ENCODE results near the gene FAM47C. TPM values are rescaled to one million over a fixed set of nuclear protein-coding genes. Genes with fewer than 3 reads are reported as not detected.
"Not testable (repeated sequence)": the region's sequence is repeated elsewhere in the genome, so short reads cannot be mapped to it uniquely, and the experiment has no call there.

FAM47C gene
- total RNA-seq: not detected
- long read RNA-seq: 0 reads

- DNase-seq; H3K4me1 ChIP-seq; H3K9me3 ChIP-seq; H3K27me3 ChIP-seq; intact Hi-C loops (cut with DNase I); H3K27ac ChIP-seq; H3K36me3 ChIP-seq; H3K4me3 ChIP-seq; ATAC-seq: not testable (repeated sequence)
- WGBS (ENCODE audit: insufficient coverage, low coverage, low lambda C conversion rate, missing lambda C conversion rate): 55% methylated on average over 9 of the region's 24 CpGs
Measured at GRCh38 chrX:37008182-37008581, at the start of gene FAM47C. Gene FAM47C (plus strand): TSS chrX:37008366. CDS start chrX:37008411, 45 bp downstream.

- H3K27me3 ChIP-seq: no peaks in the 10 kb centered on the region
- TF ChIP-seq CTCF (IDR thresholded peaks at IDR 0.05) (peak in 3 of 4 donors; percentile 19 to 30 (median 25)), POLR2A (IDR thresholded peaks at IDR 0.05) (no peak)
- intact Hi-C loops (cut with DNase I): no loop called here
- H3K36me3 ChIP-seq: no peaks in the 10 kb centered on the region
- H3K27ac ChIP-seq: peak overlapping the region in 1 of 3 donors; percentile 36
- no peaks in the 10 kb centered on the region for H3K9me3 ChIP-seq
- peak; percentile 29 to 56 (median 52) for DNase-seq
- no peak overlapping the region for H3K4me3 ChIP-seq
- 28% methylated on average over 9 of the region's 10 CpGs for WGBS (ENCODE audit: insufficient coverage, low coverage, low lambda C conversion rate, missing lambda C conversion rate)
- peak in 2 of 4 donors; percentile 15 to 37 for ATAC-seq
- no peaks in the 10 kb centered on the region for H3K4me1 ChIP-seq
Measured at GRCh38 chrX:36961590-36961989, 46.6 kb upstream of the FAM47C start.

- 33% methylated on average over 13 of the region's 63 CpGs for WGBS (ENCODE audit: insufficient coverage, low coverage, low lambda C conversion rate, missing lambda C conversion rate)
- peak; percentile 62 to 83 (median 75) for DNase-seq
- peak; percentile 85 to 95 (median 90) for ATAC-seq
Measured at GRCh38 chrX:36963069-36963808, 44.9 kb upstream of the FAM47C start.

DNA sequence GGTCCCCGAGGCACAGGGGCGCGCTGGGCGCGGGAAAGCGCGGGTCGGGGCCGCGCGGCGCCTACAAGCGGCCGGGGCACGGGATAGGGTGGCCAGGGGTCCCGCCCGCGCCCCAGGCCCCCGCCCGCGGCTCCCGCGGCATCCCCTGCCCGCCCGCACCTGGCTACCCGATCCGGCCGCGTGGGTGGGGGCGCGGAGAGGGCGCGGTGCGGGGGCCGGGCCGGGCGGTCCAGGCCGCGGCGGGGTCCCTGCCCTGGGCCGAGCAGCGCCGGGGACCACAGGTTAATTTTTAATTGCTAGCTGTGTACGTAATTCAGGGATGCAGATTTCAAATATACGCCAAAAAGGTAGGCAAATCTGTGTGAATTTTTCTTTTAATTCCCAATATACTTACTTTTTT, 44.3 kb upstream of the FAM47C start:
- WGBS (ENCODE audit: insufficient coverage, low coverage, low lambda C conversion rate, missing lambda C conversion rate): 41% methylated on average over 2 of the region's 45 CpGs
- H3K4me3 ChIP-seq: peak overlapping the region in 2 of 3 donors; percentile 47 to 53
- peak; percentile 29 to 68 (median 48) for ATAC-seq

More at GRCh38 chrX:36963069-36963808, 44.9 kb upstream of the FAM47C start:
- peak; percentile 57 for TF ChIP-seq POLR2A (IDR thresholded peaks at IDR 0.05)
- TF ChIP-seq CTCF (IDR thresholded peaks at IDR 0.05): no peak
- peak overlapping the region in 2 of 3 donors; percentile 78 to 79 for H3K27ac ChIP-seq
- no peaks in the 10 kb centered on the region for H3K36me3 ChIP-seq
- intact Hi-C loops (cut with DNase I): no loop called here
- no peaks in the 10 kb centered on the region for H3K27me3 ChIP-seq
- H3K9me3 ChIP-seq: no peaks in the 10 kb centered on the region
- H3K4me3 ChIP-seq: peak overlapping the region; percentile 38 to 53 (median 47)
- no peaks in the 10 kb centered on the region for H3K4me1 ChIP-seq

More for the DNA sequence above, 44.3 kb upstream of the FAM47C start:
- DNase-seq: peak in 2 of 3 donors; percentile 20 to 42
- H3K4me1 ChIP-seq: no peaks in the 10 kb centered on the region
- no peaks in the 10 kb centered on the region for H3K36me3 ChIP-seq
- peak overlapping the region in 2 of 3 donors; percentile 78 to 79 for H3K27ac ChIP-seq
- TF ChIP-seq CTCF (IDR thresholded peaks at IDR 0.05) (no peak), POLR2A (IDR thresholded peaks at IDR 0.05) (no peak)
- H3K27me3 ChIP-seq: no peaks in the 10 kb centered on the region
- intact Hi-C loops (cut with DNase I): no loop called here
- no peaks in the 10 kb centered on the region for H3K9me3 ChIP-seq

Measured in right lobe of liver (tissue), 6 donors.